GM21529 (cell line): ENCODE results near the gene GPR150.

ENCODE experiments used
- ATAC-seq: cut with Tn5 transposase; IDR thresholded peaks from one replicate; pipeline ENCODE4 v1.9.1; 2021; ENCODE audit not compliant: unreplicated experiment

Gene GPR150

GRCh38 chr5:95647886-95648860 lies 28.3 kb downstream of the GPR150 start:
- ATAC-seq, result no peak

GRCh38 chr5:95649274-95649673 lies 29.4 kb downstream of the GPR150 start:
- no peak for ATAC-seq

- ATAC-seq, result no peak
Observed at GRCh38 chr5:95649842-95650620, 30.1 kb downstream of the GPR150 start.

- ATAC-seq, result no peak
Observed at GRCh38 chr5:95652849-95653248, 33.0 kb downstream of the GPR150 start.

- ATAC-seq, result no peak
Observed at GRCh38 chr5:95654196-95654595, 34.3 kb downstream of the GPR150 start.

GRCh38 chr5:95655575-95655974 lies 35.7 kb downstream of the GPR150 start:
- no peak for ATAC-seq

GRCh38 chr5:95660060-95660459 lies 40.2 kb downstream of the GPR150 start:
- ATAC-seq, result no peak

- ATAC-seq, result no peak
Observed at GRCh38 chr5:95662946-95663345, 43.1 kb downstream of the GPR150 start.

- no peak for ATAC-seq
Observed at GRCh38 chr5:95664204-95664786, 44.4 kb downstream of the GPR150 start.

GRCh38 chr5:95667061-95667618 lies 47.3 kb downstream of the GPR150 start:
- ATAC-seq, result no peak

GRCh38 chr5:95667678-95668077 lies 47.8 kb downstream of the GPR150 start:
- no peak for ATAC-seq

GRCh38 chr5:95668216-95668615 lies 48.3 kb downstream of the GPR150 start:
- no peak for ATAC-seq

GRCh38 chr5:95668728-95669127 lies 48.8 kb downstream of the GPR150 start:
- ATAC-seq, result no peak

- ATAC-seq, result no peak
Observed at GRCh38 chr5:95669540-95669939, 49.7 kb downstream of the GPR150 start.

GRCh38 chr5:95669985-95670384 lies 50.1 kb downstream of the GPR150 start:
- ATAC-seq, result no peak

- ATAC-seq, result no peak
Observed at GRCh38 chr5:95670568-95670967, 50.7 kb downstream of the GPR150 start.
